NCI-H510A treated with DMSO at 0.1 percent for 48 hours (cell line): ENCODE results near the gene AUTS2.
"Not testable (repeated sequence)": the region's sequence is repeated elsewhere in the genome, so short reads cannot be mapped to it uniquely, and the experiment has no call there.

Experiments
- DNase-seq: peaks from one replicate; lab custom pipeline; 2025; lab: John Stamatoyannopoulos, UW

The AUTS2 gene

DNA sequence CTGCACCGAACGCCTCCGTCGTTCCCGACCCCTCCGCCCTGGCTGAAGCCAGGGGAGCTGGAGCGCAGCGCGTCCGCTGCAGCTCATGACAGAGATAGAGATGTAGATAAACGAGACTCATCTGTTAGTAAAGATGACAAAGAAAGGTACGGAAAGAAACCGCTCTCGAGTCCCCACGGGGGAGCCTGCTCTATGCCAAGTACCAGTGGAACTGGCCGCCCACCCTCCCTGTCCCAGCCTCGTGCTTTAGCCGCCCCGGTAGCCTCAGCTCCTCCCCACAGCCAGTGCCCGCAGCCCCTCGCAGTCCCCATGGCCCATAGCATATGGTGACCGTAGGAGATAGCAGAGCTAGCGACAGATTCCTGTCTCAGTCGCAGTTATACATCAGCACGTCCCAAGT lies 1189.0 kb downstream of the AUTS2 start:
- no peak for DNase-seq

DNA sequence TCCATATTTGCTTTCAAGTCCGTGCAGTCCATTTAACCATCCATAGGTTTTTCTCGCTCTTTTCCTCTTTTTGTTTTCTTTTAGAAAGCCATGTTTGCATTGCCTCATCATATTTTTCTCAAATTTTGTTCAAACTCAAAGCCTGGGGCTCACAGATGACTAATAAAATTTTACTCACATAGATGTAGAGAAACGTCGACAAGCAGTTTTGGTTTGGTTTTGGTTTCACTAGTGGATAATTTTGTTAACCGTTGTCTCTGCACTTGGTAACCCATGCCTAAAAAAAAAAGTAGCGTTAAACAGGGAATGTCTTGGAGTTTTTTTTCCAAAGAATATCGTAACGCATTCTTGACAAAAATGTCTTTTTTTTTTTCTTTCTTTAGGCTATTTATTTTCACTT lies 1189.5 kb downstream of the AUTS2 start:
- no peak for DNase-seq

DNA sequence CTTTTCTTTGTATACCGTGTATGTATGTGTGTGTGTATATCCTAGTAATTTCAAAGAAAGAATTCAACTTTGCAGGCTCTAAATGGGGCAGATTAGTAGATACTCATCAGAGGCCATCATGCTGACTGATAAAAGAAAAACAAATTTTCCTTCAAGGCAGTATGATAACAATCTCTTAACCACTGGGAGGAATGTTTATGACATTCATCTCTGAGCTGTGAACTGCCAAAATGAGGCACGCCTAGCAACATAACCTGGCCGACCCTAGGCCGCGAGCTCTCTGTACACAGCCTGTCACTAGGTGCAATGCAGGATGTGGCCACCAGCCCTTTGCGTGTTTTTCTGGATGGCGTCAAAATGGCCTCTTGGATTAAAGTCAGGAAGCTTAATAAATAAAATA lies 1190.0 kb downstream of the AUTS2 start:
- DNase-seq: no peak

DNA sequence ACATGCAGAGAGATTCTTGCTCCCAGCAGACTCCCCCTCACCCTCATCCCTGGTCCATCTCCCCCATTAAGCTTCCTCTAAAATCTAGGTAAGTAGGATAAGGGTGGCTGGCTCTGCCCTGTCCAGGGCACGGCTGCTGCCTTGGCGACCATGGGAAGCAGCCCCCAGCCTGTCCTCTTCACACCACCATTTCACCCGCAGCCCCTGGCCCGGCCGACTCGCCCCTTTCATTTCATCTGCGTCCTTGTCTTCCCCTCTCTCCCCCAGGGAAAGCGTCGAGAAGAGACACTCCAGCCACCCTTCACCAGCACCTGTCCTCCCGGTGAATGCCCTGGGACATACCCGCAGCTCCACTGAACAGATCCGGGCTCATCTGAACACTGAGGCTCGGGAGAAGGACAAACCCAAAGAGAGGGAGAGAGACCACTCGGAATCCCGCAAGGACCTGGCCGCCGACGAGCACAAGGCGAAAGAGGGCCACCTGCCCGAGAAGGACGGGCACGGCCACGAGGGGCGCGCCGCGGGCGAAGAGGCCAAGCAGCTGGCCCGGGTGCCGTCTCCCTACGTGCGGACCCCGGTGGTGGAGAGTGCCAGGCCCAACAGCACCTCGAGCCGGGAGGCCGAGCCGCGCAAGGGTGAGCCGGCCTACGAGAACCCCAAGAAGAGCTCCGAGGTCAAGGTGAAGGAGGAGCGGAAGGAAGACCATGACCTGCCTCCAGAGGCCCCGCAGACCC lies 1191.4 kb downstream of the AUTS2 start:
- no peak for DNase-seq

DNA sequence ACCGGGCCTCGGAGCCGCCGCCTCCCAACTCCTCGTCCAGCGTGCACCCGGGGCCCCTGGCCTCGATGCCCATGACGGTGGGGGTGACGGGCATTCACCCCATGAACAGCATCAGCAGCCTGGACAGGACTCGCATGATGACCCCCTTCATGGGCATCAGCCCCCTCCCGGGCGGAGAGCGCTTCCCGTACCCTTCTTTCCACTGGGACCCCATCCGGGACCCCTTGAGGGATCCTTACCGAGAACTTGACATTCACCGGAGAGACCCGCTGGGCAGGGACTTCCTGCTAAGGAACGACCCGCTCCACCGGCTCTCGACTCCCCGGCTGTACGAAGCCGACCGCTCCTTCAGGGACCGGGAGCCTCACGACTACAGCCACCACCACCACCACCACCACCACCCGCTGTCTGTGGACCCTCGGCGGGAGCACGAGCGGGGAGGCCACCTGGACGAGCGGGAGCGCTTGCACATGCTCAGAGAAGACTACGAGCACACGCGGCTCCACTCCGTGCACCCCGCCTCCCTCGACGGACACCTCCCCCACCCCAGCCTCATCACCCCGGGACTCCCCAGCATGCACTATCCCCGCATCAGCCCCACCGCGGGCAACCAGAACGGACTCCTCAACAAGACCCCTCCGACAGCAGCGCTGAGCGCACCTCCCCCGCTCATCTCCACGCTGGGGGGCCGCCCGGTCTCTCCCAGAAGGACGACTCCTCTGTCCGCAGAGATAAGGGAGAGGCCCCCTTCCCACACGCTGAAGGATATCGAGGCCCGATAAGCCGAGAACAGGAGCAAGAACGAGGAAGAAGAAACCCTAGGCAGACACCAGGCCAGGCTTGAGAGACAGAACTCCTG lies 1192.2 kb downstream of the AUTS2 start:
- no peak for DNase-seq

DNA sequence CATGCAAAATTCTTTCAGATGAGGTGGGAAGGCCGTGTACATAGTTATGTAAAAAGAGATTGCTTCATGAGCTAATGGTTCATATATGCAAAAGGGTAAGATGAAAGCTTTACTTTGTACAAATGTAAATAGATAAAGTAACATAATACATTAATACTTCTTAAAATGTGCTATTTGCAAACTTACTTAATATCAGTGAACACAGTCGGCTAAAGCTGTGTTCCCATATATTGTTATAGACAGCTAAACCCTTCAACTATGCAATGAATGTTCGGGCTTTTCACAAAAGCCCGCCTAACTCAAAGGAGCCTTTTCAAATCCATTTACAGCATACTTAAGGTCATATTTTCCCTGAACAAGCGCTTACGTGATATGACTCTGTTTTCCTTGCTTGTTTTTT lies 1193.1 kb downstream of the AUTS2 start:
- no peak for DNase-seq

DNA sequence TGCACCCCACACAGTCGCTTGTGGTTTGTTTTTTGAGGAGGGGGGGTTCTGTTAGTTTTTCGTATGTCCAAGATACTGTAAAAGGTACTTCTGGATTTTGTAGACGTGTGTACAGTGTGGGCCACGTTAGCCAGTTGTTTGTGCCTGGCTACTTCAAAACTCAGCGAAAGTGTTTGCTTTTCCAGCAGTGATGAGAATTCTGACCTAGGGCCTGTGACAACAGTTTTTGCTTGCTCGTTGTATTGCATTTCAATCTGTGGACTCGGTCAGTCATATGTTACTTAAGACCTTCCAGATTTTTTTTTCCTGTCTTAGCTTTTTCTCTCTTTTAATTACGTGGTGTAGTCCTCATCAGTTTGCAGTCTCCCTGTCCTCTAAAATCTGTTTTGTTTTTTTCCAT lies 1194.8 kb downstream of the AUTS2 start:
- DNase-seq: no peak

DNA sequence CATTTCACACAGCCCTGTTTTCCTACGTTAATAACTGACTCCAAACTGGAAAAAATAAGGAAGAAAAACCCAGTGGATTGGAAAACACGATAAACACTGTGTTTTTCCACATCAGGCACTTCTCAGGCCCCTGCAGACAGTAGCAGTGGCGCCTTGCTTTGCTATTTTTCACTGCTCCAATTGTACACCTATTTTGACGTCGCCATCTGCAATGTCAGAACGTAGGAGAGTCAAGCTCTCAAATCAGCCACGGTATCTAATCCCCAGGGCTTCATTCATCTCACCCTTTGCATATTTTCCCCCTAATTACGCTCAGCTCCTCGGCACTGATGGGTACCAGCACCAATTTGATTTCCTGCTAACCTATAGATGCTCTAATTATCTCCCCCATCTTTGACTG lies 1195.5 kb downstream of the AUTS2 start:
- DNase-seq: no peak

DNA sequence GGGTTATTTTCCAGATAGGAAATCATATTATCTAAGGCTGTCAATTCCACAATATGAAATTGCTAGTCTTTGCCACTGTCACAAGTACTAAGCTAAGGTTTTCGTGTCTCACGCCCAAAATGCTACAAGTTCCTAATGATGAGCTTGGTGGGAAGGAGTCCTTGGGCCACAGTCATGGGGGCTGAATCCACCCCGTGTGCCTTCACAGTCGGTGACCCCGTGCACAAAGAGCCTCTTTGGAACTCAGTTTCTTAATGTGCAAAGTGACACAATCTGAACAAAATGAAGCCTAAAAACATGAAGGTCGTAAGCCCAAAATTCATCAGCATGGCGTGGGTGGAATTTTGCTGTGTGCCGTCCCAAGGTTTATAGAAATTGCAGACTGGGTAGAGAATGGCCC lies 1196.7 kb downstream of the AUTS2 start:
- no peak for DNase-seq

DNA sequence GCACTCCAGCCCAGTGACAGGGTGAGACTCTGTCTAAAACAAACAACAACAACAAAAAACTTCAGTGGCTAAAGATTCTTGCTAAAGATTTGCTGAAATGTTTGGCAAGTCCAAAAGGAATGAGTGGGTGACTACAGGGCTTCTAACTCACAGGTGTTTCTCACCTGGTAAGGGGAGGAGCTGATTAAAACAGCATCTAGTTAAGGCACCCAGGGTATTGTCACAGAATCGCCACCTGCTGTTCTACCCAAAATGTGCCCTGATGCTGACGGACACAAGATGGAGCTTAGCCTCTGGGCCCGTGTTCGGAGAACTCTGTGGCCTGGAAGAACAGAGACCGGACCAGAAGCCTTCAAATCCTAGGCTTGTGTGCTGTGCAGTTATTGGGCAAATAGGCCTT lies 1197.7 kb downstream of the AUTS2 start:
- DNase-seq: no peak

DNA sequence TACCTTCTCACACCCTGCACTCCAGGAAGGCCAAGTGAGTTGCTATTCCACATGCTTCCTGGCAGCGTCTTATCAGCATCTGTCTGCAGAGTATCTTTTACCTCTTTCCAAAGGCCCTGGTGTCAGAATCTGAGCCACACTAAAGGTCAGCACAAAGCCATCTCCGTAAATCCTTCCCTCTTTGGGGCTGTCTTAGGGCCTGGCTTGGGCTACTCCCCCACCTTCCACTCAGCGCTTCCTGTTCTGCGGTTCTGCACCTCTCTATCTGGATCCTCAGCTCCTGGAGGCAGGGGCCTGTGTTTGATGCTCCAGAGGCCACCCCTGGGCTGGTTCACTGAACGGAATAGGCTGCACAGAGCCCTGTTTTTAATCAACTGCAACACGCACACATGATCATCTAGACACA lies 1198.8 kb downstream of the AUTS2 start:
- no peak for DNase-seq

DNA sequence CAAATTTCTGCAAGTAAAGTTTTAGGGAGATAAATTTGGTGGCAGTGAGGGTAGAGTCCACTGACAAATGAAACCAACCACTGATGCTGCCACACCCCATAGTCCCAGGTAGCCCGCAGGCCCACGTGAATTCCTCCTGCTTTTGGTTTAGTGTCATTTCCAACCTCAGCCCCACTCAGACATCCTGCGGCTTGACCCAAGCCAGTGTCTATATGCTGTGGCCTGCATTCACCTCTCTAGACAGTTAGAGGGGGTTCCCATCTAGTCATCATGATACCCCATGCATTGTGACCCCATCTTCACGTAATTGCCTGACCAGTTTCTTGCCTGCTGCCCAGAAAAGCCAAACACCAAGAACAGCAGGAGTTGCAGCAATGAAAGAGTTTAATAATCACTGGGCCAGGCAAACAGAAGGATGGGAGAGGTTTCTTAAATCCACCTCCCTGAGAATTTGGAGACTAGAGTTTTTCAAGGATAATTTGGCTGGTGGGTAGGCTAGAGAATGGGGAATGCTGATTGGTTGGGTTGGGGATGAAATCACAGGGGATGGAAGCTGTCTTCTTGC lies 1201.6 kb downstream of the AUTS2 start:
- DNase-seq: no peak

DNA sequence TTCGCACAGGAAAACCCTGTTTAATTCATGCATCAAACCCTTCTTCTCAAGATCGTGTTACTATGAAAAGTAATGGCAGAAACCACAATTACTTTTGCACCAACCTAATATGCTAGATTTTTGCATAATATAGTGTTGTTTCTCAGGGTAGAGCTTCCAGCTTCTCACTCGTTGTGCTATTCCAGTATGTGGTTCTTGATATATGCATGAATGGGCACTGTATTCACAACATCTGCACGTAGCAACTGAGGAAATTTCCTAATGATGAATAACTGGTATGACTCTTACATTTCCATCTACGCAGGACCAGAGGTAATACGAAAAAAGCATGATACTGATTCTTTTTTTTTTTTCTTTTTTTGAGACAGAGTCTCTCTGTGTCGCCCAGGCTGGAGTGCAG lies 1207.1 kb downstream of the AUTS2 start:
- DNase-seq: no peak

DNA sequence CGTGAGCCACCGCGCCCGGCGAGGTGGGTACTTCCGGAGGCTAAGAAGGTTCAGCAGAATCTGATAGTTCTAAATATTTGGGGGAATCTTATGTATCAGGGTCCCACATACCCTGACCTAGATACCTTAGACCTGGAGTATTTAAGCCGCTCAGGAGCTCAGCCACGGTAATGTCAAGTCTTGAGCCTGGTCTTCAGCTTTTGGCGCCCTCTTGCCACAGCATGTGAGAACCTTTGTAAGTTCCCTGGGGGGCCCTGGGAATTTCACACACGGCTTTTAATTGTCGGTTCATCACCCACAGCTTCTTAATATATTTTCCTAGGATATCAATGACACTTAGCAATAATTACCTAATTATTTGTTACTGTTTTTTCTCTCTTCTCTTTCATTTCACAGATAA lies 1209.4 kb downstream of the AUTS2 start:
- DNase-seq: no peak

DNA sequence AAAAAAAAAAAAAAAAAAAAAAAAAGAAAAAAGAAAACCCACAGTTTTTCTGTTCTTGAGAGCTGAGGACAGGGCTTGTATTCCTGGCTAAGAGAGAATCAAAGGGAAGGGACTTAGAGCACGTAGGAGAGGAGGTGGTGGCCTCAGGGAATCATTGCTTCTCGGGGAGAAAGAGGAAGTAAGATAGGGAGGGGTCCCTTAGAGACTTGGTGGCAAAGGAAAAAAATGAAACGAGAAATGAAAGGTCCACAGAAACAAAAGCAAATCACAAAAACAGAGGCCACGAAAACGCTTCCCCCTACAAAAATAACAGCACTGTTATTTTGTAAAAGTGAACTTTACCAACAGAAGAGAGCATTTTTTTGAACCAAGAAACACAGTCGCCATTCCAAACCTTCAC lies 1210.6 kb downstream of the AUTS2 start:
- DNase-seq: no peak

DNA sequence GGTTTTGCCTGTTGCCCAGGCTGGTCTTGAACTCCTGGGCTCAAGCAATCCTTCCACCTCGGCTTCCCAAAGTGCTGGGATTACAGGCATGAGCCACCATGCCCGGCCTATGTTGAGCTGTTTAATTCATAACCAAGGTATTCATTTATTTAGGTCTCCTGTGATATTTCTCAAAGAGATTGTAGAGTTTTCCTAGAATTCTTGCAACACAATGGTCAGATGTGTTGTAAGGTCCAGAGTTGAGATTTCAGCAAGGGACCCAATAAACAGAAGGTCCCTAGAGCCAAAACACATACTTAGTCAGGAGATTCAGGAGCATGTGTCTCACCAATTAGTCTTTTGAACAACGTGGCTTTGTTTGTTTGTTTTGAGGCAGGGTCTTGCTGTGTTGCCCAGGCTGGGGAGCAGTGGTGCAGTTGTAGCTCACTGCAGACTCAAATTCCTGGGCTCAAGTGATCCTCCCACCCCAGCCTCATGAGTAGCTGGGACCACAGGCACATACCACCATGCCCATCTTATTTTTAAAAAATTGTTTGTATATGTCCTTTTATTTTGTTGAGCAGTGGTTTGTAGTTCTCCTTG lies 1212.4 kb downstream of the AUTS2 start:
- no peak for DNase-seq

DNA sequence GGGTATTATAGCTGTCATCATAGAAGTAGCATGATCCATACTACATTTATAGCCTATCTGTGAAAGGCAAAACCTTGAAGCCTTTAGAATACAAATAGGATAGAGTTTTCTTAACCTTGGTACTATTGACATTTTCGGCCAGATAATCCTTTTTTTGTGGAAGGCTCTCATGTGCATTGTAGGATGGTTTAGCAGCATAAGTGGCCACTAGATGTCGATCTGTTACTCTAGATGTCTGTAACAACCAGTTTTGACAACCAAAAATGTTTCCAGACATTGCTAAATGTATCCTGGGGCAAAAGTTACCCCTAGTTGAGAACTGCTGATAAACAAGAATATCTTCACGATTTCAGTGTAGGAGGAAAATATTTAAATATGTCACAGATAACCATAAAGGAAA lies 1214.2 kb downstream of the AUTS2 start:
- no peak for DNase-seq

DNA sequence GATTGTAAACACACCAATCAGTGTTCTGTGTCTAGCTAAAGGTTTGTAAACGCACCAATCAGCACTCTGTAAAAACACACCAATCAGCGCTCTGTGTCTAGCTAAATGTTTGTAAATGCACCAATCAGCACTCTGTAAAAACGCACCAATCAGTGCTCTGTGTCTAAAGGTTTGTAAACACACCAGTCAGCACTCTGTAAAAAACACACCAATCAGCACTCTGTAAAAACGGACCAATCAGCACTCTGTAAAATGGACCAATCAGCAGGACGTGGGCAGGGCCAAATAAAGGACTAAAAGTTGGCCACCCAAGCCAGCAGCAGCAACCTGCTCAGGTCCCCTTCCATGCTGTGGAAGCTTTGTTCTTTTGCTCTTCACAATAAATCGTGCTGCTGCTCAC lies 1224.2 kb downstream of the AUTS2 start:
- DNase-seq: not testable (repeated sequence)

DNA sequence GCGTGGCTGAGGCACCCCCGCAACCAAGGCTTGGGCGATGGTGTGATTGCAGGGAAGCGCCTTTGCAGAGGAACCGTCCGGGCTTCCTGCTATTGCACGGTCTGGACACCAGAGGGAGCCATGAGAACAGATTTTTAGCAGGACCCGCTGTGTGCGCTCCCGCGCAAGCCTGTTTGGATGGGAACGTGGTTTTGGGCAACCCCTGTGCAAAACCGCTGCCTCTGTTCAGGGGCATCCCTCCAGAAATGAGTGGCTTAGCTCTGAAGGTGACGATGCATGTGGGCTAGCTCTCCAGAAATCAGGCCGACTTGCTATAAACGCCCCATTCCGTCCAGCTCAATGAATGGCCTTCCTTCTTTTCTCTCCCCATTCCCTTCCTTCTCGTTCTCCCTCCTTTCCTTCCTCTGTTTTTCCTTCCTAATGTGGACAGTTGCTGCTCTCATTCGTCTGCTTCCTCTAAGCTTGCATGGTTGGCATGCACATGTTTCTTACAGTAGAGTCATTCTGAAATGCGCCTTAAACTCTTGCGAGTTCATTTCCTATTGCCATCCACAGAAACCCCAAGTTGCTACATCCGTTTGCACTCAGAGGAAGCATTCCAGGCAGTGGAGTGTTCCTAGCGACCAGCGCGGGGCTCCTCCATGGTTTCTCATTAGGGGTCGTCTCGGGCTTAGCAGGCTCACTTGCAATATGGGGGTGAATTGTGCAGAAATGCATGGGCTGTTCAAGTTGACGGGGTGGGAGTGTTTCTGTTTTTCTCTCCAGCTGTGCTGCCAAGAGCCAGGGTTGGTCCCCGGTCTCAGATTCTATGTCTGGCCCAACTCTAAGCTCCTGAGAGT lies 1231.2 kb downstream of the AUTS2 start:
- DNase-seq: peak; percentile 24

DNA sequence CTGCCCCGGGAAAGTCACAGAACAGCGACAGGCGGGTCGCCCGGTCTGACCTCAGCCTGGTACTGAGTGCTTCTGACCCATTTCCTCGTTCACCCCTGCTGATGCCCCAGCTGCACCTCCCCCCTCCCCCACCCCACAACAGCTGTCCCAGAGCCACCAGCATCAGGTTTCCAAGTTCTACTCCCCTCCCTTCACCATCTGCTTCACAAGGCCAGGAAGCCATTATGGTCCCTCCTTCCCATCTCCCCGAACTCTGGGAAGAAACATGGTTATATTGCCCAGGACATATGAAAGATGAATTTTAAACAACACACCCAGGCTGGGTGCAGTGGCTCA lies 1231.8 kb downstream of the AUTS2 start:
- no peak for DNase-seq

DNA sequence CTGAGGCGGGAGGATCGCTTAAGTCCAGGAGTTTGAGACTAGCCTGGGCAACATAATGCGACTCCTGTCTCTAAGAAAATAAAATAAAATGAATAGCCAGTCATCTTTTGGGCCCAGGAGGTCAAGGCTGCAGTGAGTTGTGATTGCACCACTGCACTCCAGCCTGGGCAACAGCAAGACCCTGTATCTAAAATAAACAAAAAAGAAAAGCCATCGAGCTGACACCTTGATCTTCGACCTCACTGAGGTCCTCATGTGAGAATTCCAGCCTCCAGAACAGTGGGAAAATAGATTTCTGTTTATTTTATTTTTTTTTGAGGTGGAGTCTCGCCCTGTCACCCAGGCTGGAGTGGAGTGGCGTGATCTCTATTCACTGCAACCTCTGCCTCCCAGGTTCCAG lies 1232.2 kb downstream of the AUTS2 start:
- no peak for DNase-seq

DNA sequence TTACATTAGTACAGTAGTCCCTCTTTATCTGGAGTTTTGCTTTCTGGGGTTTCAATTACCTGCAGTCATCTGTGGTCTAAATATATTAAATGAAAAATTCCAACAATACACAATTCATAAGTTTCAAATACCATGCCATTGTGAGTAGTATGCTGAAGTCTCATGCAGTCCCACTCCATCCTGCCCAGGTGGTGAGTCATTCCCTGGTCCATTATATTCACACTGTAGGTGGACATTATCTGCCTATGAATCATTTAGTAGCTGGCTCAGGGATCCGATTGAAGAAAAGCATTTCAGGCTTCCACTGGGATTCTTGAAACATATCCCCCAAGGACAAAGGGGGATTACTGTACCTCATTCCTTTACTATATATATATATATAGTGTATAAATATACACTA lies 1235.5 kb downstream of the AUTS2 start:
- no peak for DNase-seq
